ENCODE measurements around the gene CAMK2D. TPM values are rescaled to one million over a fixed set of nuclear protein-coding genes. Genes with fewer than 3 reads are reported as not detected.

CAMK2D gene
- total and polyA plus RNA-seq, 2 experiments from 2014 or later: 36.8 to 99.1 TPM

GRCh38 chr4:113481820-113482219 is 279.7 kb downstream of the CAMK2D start:
- Histone ChIP-seq H3K27ac (no peak overlapping the region), H4K20me1 (ENCODE audit: insufficient read depth, poor library complexity, severe bottlenecking) (no peaks in the 10 kb centered on the region), H3K79me2 (no peaks in the 10 kb centered on the region), H3K27me3 (no peaks in the 10 kb centered on the region), H3K9me3 (ENCODE audit: low read depth) (peaks cover 6% of the 10 kb centered on the region), H3K4me1 (ENCODE audit: insufficient read depth) (no peaks in the 10 kb centered on the region), H3K9me2 (replicated peaks; ENCODE audit: insufficient read depth) (no peaks in the 10 kb centered on the region), H2AFZ (no peak overlapping the region), H3K4me2 (no peak overlapping the region), H3K4me3 (no peak overlapping the region), H3K36me3 (replicated peaks; ENCODE audit: insufficient read depth, low read depth) (peaks cover 4% of the 10 kb centered on the region)
- no peak for DNase-seq (ENCODE audit: low spot score)
- TF ChIP-seq, protein P1, sequence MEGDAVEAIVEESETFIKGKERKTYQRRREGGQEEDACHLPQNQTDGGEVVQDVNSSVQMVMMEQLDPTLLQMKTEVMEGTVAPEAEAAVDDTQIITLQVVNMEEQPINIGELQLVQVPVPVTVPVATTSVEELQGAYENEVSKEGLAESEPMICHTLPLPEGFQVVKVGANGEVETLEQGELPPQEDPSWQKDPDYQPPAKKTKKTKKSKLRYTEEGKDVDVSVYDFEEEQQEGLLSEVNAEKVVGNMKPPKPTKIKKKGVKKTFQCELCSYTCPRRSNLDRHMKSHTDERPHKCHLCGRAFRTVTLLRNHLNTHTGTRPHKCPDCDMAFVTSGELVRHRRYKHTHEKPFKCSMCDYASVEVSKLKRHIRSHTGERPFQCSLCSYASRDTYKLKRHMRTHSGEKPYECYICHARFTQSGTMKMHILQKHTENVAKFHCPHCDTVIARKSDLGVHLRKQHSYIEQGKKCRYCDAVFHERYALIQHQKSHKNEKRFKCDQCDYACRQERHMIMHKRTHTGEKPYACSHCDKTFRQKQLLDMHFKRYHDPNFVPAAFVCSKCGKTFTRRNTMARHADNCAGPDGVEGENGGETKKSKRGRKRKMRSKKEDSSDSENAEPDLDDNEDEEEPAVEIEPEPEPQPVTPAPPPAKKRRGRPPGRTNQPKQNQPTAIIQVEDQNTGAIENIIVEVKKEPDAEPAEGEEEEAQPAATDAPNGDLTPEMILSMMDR (IDR thresholded peaks at IDR 0.05; ENCODE audit: poor library complexity): no peak
- TF ChIP-seq EZH2phosphoT487 (IDR thresholded peaks at IDR 0.05; ENCODE audit: low read depth, severe bottlenecking, unreplicated experiment) (no peak), EZH2 (IDR thresholded peaks at IDR 0.05; ENCODE audit: borderline replicate concordance) (no peak)

DNA sequence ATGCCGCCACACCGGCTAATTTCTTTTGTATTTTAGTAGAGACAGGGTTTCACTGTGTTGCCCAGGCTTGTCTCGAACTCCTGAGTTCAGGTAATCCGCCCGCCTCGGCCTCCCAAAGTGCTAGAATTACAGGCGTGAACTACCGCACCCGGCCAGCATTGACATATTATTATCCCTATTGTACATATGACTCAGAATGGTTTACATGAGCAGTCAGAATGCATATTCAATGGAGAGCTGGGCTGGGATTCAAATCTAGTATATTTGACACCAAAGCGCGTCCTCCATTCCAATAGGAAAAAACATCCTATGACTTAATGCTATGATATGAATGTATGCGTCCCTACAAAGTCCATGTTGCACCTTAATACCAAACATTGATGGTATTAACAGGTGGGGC is 281.4 kb downstream of the CAMK2D start:
- 96% methylated on average over 10 of the region's 12 CpGs for WGBS (ENCODE audit: low lambda C conversion rate, missing lambda C conversion rate)

DNA sequence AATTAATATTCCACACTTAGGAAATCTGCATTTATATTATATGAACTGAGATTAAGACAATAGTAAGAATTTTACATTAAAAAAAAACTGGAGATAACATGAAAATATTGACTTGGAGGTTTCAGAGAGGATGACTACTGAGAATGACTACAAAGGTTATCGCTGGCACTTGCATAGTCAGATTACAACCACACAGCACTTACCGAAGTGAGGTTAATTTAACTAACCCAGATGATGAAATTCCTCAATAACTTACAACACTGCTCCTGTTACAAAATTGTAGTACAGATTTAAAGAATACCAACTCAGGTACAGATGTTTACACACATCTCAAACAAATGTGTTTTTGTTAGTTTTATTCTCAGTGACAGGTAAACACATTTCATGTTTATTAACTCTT is 283.5 kb downstream of the CAMK2D start:
- H3K36me3 ChIP-seq (replicated peaks; ENCODE audit: insufficient read depth, low read depth): peaks cover 5% of the 10 kb centered on the region
- no peak overlapping the region for H3K27ac ChIP-seq
- no peaks in the 10 kb centered on the region for H4K20me1 ChIP-seq (ENCODE audit: insufficient read depth, poor library complexity, severe bottlenecking)
- H2AFZ ChIP-seq: no peak overlapping the region
- H3K4me1 ChIP-seq (ENCODE audit: insufficient read depth): no peaks in the 10 kb centered on the region
- no peak for DNase-seq (ENCODE audit: low spot score)
- TF ChIP-seq, protein P1 (IDR thresholded peaks at IDR 0.05; ENCODE audit: poor library complexity): no peak
- no peak for TF ChIP-seq EZH2phosphoT487 (IDR thresholded peaks at IDR 0.05; ENCODE audit: low read depth, severe bottlenecking, unreplicated experiment)
- H3K4me3 ChIP-seq: no peak overlapping the region
- no peaks in the 10 kb centered on the region for H3K9me2 ChIP-seq (replicated peaks; ENCODE audit: insufficient read depth)
- no peaks in the 10 kb centered on the region for H3K27me3 ChIP-seq
- H3K9me3 ChIP-seq (ENCODE audit: low read depth): peaks cover 6% of the 10 kb centered on the region
- no peak overlapping the region for H3K4me2 ChIP-seq
- 96% methylated on average over 2 of the region's 2 CpGs for WGBS (ENCODE audit: low lambda C conversion rate, missing lambda C conversion rate)
- no peaks in the 10 kb centered on the region for H3K79me2 ChIP-seq

More for the DNA sequence above, 281.4 kb downstream of the CAMK2D start:
- Histone ChIP-seq H3K4me2 (no peak overlapping the region), H3K4me1 (ENCODE audit: insufficient read depth) (no peaks in the 10 kb centered on the region), H3K9me3 (ENCODE audit: low read depth) (peaks cover 6% of the 10 kb centered on the region), H3K79me2 (no peaks in the 10 kb centered on the region), H3K27ac (no peak overlapping the region), H3K27me3 (no peaks in the 10 kb centered on the region), H4K20me1 (ENCODE audit: insufficient read depth, poor library complexity, severe bottlenecking) (no peaks in the 10 kb centered on the region), H3K9me2 (replicated peaks; ENCODE audit: insufficient read depth) (no peaks in the 10 kb centered on the region), H3K36me3 (replicated peaks; ENCODE audit: insufficient read depth, low read depth) (peaks cover 5% of the 10 kb centered on the region), H2AFZ (no peak overlapping the region), H3K4me3 (no peak overlapping the region)
- TF ChIP-seq EZH2phosphoT487 (IDR thresholded peaks at IDR 0.05; ENCODE audit: low read depth, severe bottlenecking, unreplicated experiment) (no peak), EZH2 (IDR thresholded peaks at IDR 0.05; ENCODE audit: borderline replicate concordance) (no peak)
- TF ChIP-seq, protein P1 (IDR thresholded peaks at IDR 0.05; ENCODE audit: poor library complexity): no peak
- no peak for DNase-seq (ENCODE audit: low spot score)

GRCh38 chr4:113476800-113477199 is 284.7 kb downstream of the CAMK2D start:
- H3K9me2 ChIP-seq (replicated peaks; ENCODE audit: insufficient read depth): no peaks in the 10 kb centered on the region
- 95% methylated on average over 2 of the region's 2 CpGs for WGBS (ENCODE audit: low lambda C conversion rate, missing lambda C conversion rate)

More at GRCh38 chr4:113476800-113477199, 284.7 kb downstream of the CAMK2D start:
- no peak overlapping the region for H2AFZ ChIP-seq
- DNase-seq (ENCODE audit: low spot score): no peak
- H3K4me3 ChIP-seq: no peak overlapping the region
- peaks cover 5% of the 10 kb centered on the region for H3K36me3 ChIP-seq (replicated peaks; ENCODE audit: insufficient read depth, low read depth)
- H3K27ac ChIP-seq: no peak overlapping the region
- no peak overlapping the region for H3K4me2 ChIP-seq
- no peak for TF ChIP-seq EZH2 (IDR thresholded peaks at IDR 0.05; ENCODE audit: borderline replicate concordance)
- TF ChIP-seq EZH2phosphoT487 (IDR thresholded peaks at IDR 0.05; ENCODE audit: low read depth, severe bottlenecking, unreplicated experiment): no peak
- TF ChIP-seq, protein P1 (IDR thresholded peaks at IDR 0.05; ENCODE audit: poor library complexity): no peak
- H3K9me3 ChIP-seq (ENCODE audit: low read depth): peaks cover 6% of the 10 kb centered on the region
- H4K20me1 ChIP-seq (ENCODE audit: insufficient read depth, poor library complexity, severe bottlenecking): no peaks in the 10 kb centered on the region
- no peaks in the 10 kb centered on the region for H3K27me3 ChIP-seq
- H3K79me2 ChIP-seq: no peaks in the 10 kb centered on the region
- no peaks in the 10 kb centered on the region for H3K4me1 ChIP-seq (ENCODE audit: insufficient read depth)

Data from hepatocyte (in vitro differentiated cells).